HG02852 (cell line): ENCODE measurements around the gene MYLK.

Experiments
- ATAC-seq: cut with Tn5 transposase; IDR thresholded peaks from one replicate; pipeline ENCODE4 v1.9.1; 2021; ENCODE audit warnings: mild to moderate bottlenecking, moderate library complexity; ENCODE audit not compliant: unreplicated experiment

Gene MYLK

GRCh38 chr3:123778991-123779622 lies 105.0 kb downstream of the MYLK start:
- ATAC-seq, result no peak

- ATAC-seq, result no peak
These were observed 105.6 kb downstream of the MYLK start for GRCh38 chr3:123778525-123778924.

GRCh38 chr3:123776071-123776782 lies 107.9 kb downstream of the MYLK start:
- ATAC-seq, result no peak

GRCh38 chr3:123774474-123774873 lies 109.7 kb downstream of the MYLK start:
- ATAC-seq, result no peak

GRCh38 chr3:123773681-123774431 lies 110.3 kb downstream of the MYLK start:
- ATAC-seq, result no peak

- ATAC-seq, result no peak
These were observed 114.8 kb downstream of the MYLK start for GRCh38 chr3:123769356-123769743.

GRCh38 chr3:123768480-123769355 lies 115.4 kb downstream of the MYLK start:
- ATAC-seq, result no peak

- ATAC-seq, result no peak
These were observed 116.4 kb downstream of the MYLK start for GRCh38 chr3:123767564-123768292.

GRCh38 chr3:123767009-123767372 lies 117.1 kb downstream of the MYLK start:
- no peak for ATAC-seq

GRCh38 chr3:123766193-123767008 lies 117.7 kb downstream of the MYLK start:
- no peak for ATAC-seq

- no peak for ATAC-seq
These were observed 118.5 kb downstream of the MYLK start for GRCh38 chr3:123765475-123766128.

GRCh38 chr3:123764647-123765046 lies 119.5 kb downstream of the MYLK start:
- no peak for ATAC-seq

- ATAC-seq, result no peak
These were observed 121.3 kb downstream of the MYLK start for GRCh38 chr3:123762805-123763204.

- no peak for ATAC-seq
These were observed 123.3 kb downstream of the MYLK start for GRCh38 chr3:123760817-123761216.

GRCh38 chr3:123759871-123760270 lies 124.3 kb downstream of the MYLK start:
- no peak for ATAC-seq

GRCh38 chr3:123759311-123759710 lies 124.8 kb downstream of the MYLK start:
- ATAC-seq, result no peak

- no peak for ATAC-seq
These were observed 126.0 kb downstream of the MYLK start for GRCh38 chr3:123758081-123758564.

- no peak for ATAC-seq
These were observed 126.7 kb downstream of the MYLK start for GRCh38 chr3:123757281-123757940.
